ENCODE results near the gene PAPSS1.

Gene PAPSS1

DNA sequence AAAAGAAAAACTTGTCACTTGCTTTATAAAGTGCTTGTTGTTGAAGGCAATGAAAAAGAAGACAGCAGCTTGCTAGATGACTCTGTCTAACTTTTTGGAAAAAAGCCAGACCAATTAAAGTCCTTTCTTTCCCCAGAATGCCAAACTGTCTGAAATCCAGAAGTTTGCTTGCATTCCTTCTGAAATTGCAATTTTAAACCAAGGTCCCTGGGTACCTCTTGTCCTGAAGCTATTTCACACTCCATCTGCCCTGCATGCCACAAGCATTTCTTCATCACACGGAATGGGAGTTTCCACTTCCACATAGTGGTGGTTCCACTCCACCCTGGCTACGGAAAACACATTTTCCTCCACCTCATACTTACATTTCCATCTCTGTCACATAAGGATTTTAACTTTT is 101.0 kb downstream of the PAPSS1 start:
- DNase-seq = no peak

DNA sequence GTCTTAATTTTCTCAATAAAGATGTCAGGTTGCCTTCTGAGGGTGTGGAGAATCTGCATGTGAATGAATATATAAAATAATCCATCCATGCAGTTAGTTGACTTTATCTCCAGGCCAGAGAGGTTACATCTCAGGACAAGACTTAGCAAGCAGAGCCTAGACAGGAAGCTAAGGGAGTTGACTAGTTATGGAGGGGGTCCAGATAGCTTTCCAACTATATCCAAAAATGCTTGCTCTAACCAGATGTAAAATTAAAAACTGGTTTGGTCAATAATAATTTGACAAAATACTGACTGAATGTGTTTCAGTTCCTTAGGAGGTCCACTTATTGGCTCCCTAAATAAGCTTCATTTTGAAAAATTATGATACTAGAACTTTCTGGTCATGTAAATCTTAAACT is 101.4 kb downstream of the PAPSS1 start:
- DNase-seq = no peak

DNA sequence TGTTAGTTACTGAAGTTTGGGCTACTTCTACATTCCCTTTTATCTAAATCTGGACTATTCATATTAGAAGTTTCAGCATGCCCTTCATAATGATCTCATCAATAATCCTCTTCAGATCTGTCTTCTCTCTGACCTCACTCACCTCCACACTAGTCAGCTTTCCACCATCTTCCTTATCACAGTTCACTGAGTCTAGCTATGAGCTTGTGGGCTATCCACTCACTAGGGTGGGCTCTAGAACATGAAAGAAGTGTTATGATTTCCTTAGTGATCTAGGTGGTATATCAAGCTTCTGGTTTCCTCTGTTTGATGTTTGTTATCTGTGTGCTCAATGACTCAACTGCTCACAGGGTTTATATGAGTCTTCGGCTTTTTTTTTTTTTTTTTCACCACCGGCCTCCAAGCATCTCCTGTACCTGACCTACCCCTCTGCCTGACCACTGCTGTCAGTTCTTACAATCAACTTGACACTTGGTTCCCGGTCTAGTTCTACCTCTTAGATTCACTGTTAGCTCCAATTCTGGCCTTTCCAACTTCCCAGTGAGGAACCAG is 103.1 kb downstream of the PAPSS1 start:
- DNase-seq = no peak

DNA sequence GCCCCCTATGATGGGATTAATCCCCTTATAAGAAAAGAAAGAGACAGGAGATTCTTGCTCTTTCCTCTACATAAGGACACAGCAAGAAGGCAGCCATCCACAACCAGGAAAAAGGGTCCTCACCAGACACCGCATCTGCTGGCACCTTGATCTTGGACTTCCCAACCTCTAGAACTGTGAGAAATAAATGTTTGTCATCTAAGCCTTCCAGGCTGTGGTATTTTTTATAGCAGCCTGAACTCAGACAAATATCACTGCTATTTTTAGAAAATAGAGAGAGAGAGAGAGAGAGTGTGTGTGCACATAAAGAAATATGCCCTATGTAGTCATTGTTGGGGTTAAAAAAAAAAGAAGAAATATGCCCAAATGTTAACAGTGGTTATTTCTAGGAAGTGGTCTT is 104.2 kb downstream of the PAPSS1 start:
- no peak for DNase-seq

DNA sequence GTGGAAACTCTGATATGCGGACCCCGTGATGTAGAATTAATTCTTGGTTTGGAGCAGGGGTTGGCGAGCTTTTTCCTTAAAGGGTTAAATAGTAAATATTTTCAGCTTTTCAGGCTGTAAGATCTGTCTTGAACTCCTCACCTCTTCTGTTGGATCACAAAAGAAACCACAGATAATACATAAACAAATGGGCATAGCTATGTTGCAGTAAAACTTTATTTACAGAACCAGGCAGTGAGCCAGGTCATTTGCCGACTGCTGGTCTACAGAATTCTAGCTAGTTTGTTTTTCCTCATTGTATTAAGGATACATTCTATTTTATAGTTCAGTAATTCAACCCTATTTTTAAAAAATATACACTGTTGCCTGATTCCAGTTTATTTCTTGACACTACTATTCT is 116.6 kb downstream of the PAPSS1 start:
- DNase-seq = no peak

DNA sequence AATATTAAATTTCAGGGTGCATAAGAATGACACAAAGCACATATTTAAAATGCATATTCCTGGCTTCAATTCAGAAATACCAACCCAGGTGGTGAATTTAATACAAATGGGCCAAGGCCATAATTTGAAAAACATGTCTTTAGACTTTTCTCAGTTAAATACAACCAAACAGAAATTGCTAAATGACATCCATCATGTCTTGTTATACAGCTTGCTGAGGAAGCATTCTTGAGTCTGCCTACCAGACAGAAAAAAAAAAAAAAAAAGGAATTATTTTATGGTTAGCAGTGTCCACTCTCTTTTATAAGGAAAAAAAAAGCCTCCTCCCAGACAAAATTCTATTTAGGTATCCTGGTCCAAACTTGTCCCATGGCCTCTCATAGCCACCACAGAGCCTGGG is 119.1 kb downstream of the PAPSS1 start:
- DNase-seq = no peak

DNA sequence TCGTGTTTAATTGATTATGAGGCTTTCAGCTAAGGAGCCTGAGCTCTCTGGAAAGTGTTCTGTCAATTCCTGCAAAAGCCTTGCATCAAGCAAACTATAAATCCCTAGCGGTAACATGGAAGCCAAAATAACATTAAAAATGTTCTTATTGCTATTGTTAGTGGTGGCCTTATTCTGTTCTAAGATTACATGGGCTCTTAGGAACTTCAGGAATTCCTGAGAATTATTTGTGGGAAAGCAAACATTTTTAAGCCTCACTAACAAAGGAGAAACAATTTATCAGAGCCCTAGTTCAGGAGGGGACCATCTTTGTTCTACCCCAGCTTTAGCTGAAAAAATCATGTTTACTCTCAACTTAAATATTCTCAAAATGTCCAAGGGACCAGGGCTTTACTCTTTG is 119.6 kb downstream of the PAPSS1 start:
- no peak for DNase-seq

DNA sequence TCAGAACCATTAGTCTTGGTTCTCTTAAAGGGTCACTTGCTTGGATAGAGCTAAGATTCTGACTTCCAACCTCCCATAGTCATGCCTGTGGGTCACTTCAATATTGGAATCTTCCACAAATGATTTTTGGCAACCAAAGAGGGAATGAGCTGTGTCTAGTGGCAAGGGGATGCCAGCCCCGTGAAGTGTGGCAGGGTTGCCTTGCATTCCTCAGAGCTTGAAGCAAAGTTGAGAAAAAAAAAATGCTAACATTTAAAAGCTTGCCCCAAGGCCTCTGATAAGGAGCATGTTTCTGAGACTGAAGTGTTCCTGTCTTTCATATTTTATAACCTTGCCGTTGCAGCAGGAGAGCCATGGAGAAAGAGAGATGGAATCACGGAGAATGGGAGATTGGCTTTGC is 120.2 kb downstream of the PAPSS1 start:
- no peak for DNase-seq

DNA sequence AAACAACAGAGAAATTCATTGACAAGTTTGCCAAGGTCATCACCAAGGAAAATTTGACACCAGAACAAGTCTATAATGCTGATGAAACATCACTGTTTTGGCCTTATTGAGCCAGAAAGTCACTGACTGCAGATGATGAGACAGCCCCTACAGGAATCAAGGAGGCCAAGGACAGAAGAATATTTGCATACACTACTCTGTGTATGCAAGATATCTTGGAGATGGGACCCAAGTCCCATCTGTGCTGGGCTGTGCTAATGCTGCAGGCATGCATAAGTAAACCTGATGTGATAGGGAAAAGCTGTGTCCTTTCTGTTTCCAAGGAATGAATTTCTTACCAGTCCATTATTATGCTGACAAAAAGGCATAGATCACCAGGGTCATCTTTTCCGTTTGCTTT is 126.8 kb downstream of the PAPSS1 start:
- no peak for DNase-seq

DNA sequence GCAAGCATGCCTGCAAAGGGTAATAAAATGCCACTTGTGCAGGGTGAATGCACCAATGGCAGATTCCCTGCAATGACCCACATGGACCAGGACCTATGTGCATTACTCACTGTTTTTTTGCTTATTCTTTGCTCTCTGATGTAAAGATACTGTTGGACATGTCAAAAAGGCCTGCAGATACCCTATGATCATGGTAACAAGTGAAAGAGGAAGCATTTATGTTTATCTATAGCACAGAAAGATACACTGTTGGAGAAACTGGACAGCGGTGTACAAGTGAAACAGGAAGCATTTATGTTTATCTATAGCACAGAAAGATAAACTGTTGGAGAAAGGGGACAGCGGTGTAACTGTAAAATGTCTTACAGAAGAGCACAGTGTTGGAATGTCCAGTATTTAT is 127.5 kb downstream of the PAPSS1 start:
- DNase-seq = no peak

DNA sequence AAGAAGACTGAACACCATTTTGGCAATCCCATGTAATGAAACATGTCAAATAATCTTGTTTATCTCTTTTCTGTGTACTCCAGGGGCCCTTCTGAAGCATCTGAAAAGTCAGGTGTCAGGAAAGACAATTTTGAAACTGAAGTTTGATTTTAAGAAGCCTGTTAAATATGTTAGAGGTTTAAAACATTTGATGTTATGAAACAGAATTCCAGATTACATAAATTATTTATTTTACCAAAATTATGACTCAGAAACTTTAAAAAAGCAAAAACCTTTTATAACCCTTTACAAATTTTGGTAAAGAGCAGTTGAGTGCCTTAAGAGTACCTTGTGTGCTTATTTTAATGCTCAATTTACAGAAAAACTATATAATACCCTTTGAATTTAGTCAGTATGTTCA is 130.8 kb downstream of the PAPSS1 start:
- DNase-seq = no peak

DNA sequence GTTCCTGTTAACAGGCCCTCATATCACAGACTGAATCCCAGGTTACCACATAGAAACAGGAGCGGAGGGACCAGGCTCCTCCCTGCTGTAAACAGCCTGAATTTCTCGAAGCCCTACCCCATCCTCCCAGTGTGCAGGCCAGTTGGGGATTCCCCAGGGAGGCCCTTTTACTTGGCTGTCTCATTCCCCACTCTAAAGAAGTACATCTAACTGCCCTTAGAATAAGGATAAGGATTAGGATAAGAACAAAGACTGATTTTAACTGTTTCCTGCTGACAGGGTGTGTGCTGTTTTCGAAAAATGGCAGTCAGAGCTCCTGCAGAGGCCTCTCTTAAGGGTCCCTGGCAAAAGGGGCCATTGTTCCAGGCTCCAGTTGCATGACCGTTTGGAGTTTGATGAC is 133.7 kb downstream of the PAPSS1 start:
- no peak for DNase-seq

DNA sequence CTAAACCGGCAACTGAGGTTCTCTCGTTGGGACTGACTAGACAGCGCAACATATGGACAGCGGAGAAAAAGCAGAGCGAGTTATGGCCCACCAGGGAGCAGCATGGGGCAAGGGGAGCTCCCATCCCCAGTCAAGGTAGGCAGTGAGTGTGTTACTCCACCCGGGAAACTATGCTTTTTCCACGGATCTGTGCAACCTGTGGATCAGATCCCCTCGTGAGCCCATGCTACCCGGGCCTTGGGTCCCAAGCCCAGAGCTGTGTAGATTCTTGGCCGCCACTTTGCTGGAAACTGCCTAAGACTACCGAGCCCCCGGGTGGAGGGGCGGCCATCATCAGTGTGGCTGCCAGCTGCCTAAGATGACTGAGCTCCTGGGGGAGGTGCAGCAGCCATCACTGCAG is 140.9 kb downstream of the PAPSS1 start:
- DNase-seq = no peak

DNA sequence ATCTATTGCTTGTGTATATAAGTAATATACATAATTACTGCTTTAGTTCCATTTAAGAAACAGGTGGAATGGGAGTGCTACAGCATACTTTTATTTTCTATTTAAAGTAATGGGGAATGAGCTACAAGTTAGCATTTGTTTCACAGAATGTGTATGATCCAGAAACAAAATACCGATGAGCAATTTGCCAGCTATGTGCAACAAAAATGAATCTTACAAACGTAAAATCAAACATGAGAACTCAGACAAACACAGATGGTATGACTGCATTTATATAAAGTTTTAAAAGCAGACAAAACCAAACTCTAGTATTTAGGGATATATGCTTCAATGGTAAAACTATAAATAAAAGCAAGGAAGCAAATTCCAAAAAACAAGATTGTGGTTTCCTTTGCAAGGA is 141.7 kb downstream of the PAPSS1 start:
- no peak for DNase-seq

DNA sequence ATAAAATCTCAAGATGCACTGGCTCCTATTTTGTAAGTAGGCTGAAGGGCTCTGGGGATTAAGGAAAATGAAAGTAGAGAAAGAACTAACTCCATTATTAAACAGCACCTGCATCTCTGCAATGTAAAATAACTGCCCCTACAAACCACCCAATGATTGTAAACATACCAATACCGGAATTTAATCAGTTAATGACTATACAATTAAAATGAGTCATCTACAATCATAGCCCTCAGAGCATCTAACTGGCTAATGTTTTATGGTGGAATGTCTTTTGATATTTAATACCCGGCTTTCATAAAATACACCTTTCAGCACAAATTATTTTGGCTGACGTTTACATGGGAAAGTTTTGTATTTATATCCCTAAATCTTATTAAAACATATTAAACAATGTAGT is 142.3 kb downstream of the PAPSS1 start:
- no peak for DNase-seq

DNA sequence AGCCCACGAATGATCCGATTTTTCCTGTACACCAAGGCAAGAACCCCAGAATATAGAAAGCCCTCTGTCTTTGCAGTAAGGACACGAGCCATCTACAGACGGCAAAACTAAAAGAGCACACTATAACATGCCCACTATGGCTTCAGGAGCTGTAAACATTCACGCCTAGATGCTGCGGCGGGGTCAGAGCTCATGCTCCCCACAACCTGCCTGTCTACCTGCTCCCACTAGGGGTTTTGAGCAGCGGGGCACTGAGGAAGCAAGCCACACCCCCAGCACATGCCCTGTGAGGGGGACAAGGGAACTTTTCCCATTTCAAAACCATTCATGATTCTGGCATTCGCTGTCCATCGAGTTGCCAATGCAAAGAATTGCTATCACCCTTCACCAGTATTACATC is 144.8 kb downstream of the PAPSS1 start:
- DNase-seq = no peak

DNA sequence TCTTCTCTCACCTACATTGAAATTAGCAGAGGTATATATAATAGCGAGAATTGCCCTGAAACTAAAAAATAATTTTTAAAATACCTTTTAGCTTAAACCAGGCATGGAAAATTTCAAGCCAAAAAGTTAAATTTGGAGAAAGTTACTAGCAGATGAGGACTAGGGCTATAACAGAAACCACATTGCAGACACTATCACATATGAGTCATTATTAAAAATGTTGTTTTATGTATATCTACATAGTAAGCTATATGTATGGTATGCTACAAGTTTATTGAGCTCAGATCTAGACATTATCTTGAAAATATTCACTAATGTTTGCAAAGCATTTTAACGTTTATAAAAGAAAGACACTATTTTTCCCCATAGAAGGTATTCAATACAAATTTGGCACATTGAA is 147.8 kb downstream of the PAPSS1 start:
- DNase-seq = no peak

DNA sequence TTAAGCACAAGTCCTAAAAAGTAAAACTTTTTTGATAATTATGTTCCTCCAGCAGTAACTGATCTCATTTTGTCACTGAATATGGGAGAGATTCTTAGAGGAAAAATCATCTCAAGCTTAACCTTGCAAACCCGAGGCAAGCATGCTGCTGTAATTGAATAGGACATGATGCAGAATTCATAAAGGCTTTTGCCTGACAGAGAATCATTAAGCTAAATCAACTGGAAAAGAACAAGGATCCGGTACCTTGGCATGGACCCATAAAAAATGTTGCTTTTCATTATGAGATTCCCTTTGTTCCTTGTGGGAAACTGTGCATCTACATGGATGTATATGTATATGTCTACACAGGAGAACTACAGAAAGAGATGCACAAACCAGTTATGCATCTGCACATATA is 149.1 kb downstream of the PAPSS1 start:
- DNase-seq = no peak

DNA sequence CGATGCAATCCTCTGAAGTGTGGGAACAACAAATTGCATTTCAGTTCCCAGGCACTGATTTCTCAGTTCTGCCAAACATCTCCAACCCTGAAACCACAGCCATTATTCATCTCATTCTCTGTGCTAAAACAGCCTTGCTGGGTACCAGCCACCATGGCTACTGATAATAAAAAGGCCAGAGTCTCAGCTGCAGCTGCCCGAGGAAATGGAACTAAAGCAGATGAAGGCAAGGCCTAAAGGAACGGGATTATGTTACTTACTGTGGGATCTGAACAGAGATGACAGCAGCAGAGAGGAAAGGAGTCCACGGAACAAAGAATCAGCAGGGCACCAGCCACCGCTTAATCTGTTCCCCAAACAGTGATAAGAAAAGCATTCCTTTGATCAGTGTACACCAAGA is 155.7 kb downstream of the PAPSS1 start:
- DNase-seq = no peak
